ENCODE measurements around the gene CYSLTR2. TPM values are rescaled to one million over a fixed set of nuclear protein-coding genes. Genes with fewer than 3 reads are reported as not detected.

CYSLTR2 gene
- total RNA-seq, 1 donor = under 0.01 TPM

- H3K9me3 ChIP-seq (ENCODE audit: low read depth, low read length) = no peaks in the 10 kb centered on the region
- H3K4me3 ChIP-seq (ENCODE audit: insufficient read depth, low read length) = no peak overlapping the region
- H3K4me2 ChIP-seq (ENCODE audit: insufficient read depth, low read length) = no peak overlapping the region
- no peaks in the 10 kb centered on the region for H4K20me1 ChIP-seq (ENCODE audit: insufficient read depth, low read length)
- no peaks in the 10 kb centered on the region for H3K4me1 ChIP-seq (ENCODE audit: insufficient read depth, low read length)
- no peak overlapping the region for H2AFZ ChIP-seq (ENCODE audit: low read length)
- no peak for DNase-seq (ENCODE audit: insufficient read length, low spot score, missing footprints)
- H3K36me3 ChIP-seq (ENCODE audit: insufficient read depth, low read length) = no peaks in the 10 kb centered on the region
- no peaks in the 10 kb centered on the region for H3K79me2 ChIP-seq (ENCODE audit: insufficient read depth, low read length)
- H3K27me3 ChIP-seq (ENCODE audit: insufficient read depth, low read length) = peaks cover 3% of the 10 kb centered on the region
- no peak overlapping the region for H3K27ac ChIP-seq (ENCODE audit: low read depth, low read length)
- no peak for TF ChIP-seq CTCF (IDR thresholded peaks at IDR 0.05; ENCODE audit: extremely low read depth, low read depth, low read length)
These were observed 87.6 kb downstream of the CYSLTR2 start for GRCh38 chr13:48741377-48741776.

GRCh38 chr13:48746821-48747220, 93.1 kb downstream of the CYSLTR2 start:
- H3K9me3 ChIP-seq (ENCODE audit: low read depth, low read length) = no peaks in the 10 kb centered on the region
- H3K4me3 ChIP-seq (ENCODE audit: insufficient read depth, low read length) = no peak overlapping the region
- no peak for TF ChIP-seq CTCF (IDR thresholded peaks at IDR 0.05; ENCODE audit: extremely low read depth, low read depth, low read length)
- peaks cover 20% of the 10 kb centered on the region for H3K4me1 ChIP-seq (ENCODE audit: insufficient read depth, low read length)
- no peaks in the 10 kb centered on the region for H4K20me1 ChIP-seq (ENCODE audit: insufficient read depth, low read length)
- H3K79me2 ChIP-seq (ENCODE audit: insufficient read depth, low read length) = no peaks in the 10 kb centered on the region
- no peaks in the 10 kb centered on the region for H3K27me3 ChIP-seq (ENCODE audit: insufficient read depth, low read length)
- no peak overlapping the region for H2AFZ ChIP-seq (ENCODE audit: low read length)
- H3K27ac ChIP-seq (ENCODE audit: low read depth, low read length) = no peak overlapping the region
- H3K36me3 ChIP-seq (ENCODE audit: insufficient read depth, low read length) = no peaks in the 10 kb centered on the region
- H3K4me2 ChIP-seq (ENCODE audit: insufficient read depth, low read length) = no peak overlapping the region
- DNase-seq (ENCODE audit: insufficient read length, low spot score, missing footprints) = no peak

GRCh38 chr13:48748681-48749080, 95.0 kb downstream of the CYSLTR2 start:
- Histone ChIP-seq H4K20me1 (ENCODE audit: insufficient read depth, low read length) (no peaks in the 10 kb centered on the region), H3K79me2 (ENCODE audit: insufficient read depth, low read length) (no peaks in the 10 kb centered on the region), H2AFZ (ENCODE audit: low read length) (no peak overlapping the region), H3K4me2 (ENCODE audit: insufficient read depth, low read length) (no peak overlapping the region), H3K4me3 (ENCODE audit: insufficient read depth, low read length) (no peak overlapping the region), H3K36me3 (ENCODE audit: insufficient read depth, low read length) (no peaks in the 10 kb centered on the region), H3K9me3 (ENCODE audit: low read depth, low read length) (no peaks in the 10 kb centered on the region), H3K27ac (ENCODE audit: low read depth, low read length) (peak overlapping the region; percentile 60), H3K4me1 (ENCODE audit: insufficient read depth, low read length) (peaks cover 20% of the 10 kb centered on the region), H3K27me3 (ENCODE audit: insufficient read depth, low read length) (no peaks in the 10 kb centered on the region)
- DNase-seq (ENCODE audit: insufficient read length, low spot score, missing footprints) = no peak
- no peak for TF ChIP-seq CTCF (IDR thresholded peaks at IDR 0.05; ENCODE audit: extremely low read depth, low read depth, low read length)

- DNase-seq (ENCODE audit: insufficient read length, low spot score, missing footprints) = no peak
- H3K27ac ChIP-seq (ENCODE audit: low read depth, low read length) = peak overlapping the region; percentile 60
- no peaks in the 10 kb centered on the region for H3K27me3 ChIP-seq (ENCODE audit: insufficient read depth, low read length)
- H3K36me3 ChIP-seq (ENCODE audit: insufficient read depth, low read length) = no peaks in the 10 kb centered on the region
- H2AFZ ChIP-seq (ENCODE audit: low read length) = peak overlapping the region; percentile 4
- H3K4me3 ChIP-seq (ENCODE audit: insufficient read depth, low read length) = no peak overlapping the region
- H3K9me3 ChIP-seq (ENCODE audit: low read depth, low read length) = no peaks in the 10 kb centered on the region
- TF ChIP-seq CTCF (IDR thresholded peaks at IDR 0.05; ENCODE audit: extremely low read depth, low read depth, low read length) = no peak
- no peaks in the 10 kb centered on the region for H3K79me2 ChIP-seq (ENCODE audit: insufficient read depth, low read length)
- H3K4me2 ChIP-seq (ENCODE audit: insufficient read depth, low read length) = peak overlapping the region; percentile 57
- H3K4me1 ChIP-seq (ENCODE audit: insufficient read depth, low read length) = peaks cover 20% of the 10 kb centered on the region
- H4K20me1 ChIP-seq (ENCODE audit: insufficient read depth, low read length) = no peaks in the 10 kb centered on the region
These were observed 95.4 kb downstream of the CYSLTR2 start for GRCh38 chr13:48749144-48749543.
